HG02973 (cell line): ENCODE measurements around the gene ARHGEF6.

Experiments
- ATAC-seq: cut with Tn5 transposase; IDR thresholded peaks from one replicate; pipeline ENCODE4 v1.9.1; 2021; ENCODE audit warnings: moderate library complexity; ENCODE audit not compliant: unreplicated experiment

ARHGEF6 gene

DNA sequence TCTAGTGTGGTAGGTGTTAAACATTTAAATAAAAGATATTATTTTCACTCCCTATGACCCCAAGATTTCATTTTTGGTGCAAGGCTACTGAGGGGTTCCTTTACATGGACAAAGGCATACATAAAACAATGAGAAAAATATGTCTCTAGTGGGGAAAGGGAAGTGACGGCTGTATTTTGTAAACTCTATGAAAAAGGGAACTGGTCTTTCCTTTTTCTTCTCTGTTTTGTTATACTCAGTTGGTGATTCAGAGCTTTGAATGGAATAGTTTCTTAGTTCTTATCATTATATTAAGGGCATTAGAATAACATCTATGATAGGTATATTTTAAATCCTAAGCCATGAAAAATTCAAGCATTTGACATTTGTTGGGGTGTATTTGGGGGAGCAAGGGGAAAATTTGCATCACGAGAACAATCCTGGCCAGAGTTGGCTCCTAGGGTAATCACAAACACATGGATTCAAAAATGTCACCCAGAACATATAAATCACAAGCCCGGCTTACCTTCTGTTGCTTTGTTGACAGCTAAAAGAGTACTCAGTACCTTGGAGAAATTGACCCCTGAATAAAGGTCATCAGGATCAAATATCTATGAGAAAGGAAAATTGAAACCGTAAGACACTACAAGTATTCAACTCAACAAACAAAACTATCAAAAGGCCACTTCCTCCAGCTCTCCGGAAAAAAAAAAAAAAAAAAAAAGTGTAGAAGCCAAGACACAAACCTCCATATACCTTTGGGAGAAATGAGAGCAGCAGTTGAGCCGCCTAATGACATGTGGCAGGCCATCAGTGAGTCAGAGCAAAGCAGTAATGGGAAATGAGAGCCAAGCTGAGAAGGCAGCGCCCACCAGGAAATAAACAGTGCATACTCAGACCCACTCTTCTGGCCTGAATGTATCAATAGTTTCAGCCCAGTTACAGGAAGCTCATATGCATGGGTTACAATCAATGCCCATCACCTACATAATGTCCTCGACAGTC lies 33.4 kb downstream of the ARHGEF6 start:
- peak; percentile 63 for ATAC-seq

DNA sequence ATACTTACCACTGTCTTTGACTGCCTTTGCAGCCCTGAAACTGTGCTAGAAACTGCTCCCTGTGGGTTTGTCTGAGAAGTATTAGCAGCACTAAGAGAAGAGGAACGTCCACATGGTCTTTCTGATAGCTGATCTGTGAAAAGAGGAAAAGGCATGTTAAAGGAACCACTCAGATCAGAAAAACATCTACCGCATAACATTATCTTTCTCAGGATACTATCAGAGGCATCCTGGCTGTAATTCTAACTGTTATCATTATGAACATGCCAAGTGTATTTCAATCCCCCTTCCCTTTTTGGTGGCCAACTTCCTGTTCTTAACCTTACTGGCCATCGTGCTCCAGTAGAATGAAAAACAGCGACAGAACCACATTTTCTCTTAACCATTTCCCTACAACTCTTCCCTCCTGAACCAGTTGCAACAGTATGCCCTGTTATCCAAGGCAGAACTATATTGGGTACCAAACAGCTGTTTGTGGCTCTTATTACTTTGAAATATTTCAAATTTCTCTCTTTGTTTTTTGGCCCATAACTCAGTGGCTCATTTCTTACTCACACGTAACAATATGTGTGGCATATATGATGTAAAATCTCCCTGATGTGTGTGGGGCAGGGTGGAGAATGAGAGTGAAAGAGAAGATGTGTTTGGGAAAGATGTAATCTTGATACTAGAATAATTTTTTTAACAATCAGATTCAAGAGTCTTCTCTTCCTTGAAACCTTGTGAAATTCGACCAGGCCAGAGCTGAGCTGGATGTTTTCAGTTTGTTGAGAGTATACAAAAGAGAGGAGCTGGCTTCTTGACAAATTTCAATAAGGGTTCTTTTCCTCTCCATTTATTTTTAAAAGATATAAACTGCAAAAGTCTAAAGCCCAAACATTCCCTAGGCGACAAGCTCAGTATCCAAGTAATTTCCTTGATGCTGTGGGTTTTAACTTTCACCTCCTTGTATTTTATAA lies 35.2 kb downstream of the ARHGEF6 start:
- no peak for ATAC-seq

DNA sequence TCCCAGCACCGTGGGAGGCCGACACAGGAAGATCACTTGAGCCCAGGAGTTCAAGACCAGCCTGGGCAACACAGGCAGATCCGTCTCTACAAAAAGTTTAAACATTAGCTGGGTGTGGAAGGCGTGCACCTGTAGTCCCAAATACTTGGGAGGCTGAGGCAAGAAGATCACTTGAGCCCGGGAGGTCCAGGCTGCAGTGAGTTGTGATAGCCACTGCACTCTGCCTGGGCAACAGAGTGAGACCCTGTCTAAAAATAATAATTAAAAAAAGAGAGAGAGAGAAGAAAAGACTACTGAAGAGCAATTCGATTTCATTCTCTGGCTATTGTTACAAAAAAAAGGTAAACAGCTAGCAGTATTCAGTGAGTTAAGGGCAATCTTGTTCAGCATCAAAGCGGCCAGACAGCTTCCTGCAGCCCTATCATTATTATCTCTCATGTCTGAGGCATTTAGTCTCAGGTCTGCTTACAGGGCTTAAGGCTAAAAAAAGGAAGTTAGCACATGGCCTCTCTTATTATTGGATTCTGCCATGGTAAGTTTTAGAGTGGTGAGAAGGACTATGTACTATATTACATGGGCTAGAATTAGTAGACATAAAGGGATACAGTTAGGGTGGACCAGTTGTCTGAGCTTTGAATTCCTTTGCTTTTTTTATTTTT lies 37.9 kb downstream of the ARHGEF6 start:
- ATAC-seq: no peak

DNA sequence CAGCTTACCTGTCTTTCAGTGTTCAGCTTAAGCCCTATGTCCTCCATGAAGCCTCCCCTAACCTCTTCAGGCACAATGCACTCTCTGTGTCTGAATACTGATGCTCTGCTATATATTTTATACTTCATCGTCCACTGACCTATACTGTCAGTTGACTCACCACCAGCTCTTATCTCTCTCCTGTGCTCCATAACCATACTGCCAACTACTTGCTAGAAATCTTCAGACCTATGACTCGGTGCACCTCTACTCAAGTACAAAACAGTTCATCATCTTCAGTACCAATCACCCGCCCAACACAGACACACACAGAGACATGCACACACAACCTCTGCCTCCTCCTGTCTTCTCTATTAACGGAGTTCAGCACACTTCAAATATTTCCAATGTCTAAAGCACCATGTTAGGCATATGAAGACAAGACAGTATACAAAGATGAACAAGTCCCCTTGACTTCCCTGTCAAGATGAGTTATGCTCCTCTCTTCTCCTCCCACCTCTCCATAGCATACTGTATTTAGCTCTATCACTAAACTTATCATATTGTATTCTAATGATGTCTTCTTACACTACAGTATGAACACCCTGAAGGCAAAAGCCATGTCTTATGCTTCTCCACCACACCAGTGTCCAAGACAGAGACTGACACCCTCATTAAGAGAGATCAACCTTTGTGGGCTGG lies 42.5 kb downstream of the ARHGEF6 start:
- no peak for ATAC-seq

DNA sequence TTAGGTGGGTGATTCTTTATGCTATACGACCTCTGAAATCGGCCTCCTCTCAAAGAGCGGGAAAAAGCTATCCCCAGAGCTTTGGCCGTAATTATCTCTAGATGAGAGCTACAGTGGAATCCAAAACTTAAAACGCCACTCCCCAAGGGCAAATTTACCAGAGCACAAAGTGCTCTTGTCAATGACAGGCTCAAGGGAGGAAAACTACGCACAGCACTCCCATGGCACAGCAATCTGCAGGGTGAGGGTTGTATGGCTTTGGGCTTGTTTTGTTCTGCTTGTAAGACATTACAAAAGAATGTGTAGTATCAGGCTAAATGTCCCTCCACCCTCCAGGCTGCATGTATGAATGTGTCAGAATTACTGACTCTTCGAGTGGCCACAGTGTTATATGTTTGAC lies 44.0 kb downstream of the ARHGEF6 start:
- no peak for ATAC-seq

DNA sequence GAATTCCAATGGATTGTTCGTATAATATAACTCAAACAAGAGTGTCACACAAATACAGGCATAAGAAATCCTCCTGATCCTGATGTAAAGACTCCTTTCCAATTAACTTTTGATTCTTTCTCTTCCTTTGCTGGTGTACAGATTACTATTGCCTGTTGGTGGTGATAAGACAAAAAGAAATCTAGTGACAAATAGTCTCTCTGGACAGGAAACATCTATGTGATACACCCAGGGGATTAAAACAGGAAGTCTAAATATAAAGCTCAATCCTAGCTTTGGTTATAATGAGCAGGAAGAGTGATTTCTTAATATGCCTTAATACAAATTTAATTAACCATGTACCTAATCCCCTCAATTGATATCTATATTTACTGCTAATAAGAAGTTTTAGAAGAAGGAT lies 45.1 kb downstream of the ARHGEF6 start:
- no peak for ATAC-seq

DNA sequence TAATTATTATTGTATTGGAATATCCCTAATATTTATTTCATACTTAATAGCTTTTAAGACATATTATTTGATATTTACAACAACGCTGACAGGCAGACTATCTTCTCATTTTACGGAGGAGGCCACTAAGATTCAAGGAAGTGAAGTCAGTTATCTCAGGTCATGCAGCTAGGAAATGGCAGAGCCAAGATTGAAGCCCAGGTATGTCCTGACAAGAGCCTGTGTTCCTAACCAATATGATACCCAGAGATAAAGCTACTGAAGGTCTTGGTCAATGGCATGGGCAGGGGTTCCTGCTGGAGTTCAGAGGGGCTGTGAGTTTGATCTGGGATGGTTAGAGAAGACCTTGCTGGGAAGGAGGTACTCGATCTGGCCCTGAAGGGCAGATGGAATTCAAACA lies 47.1 kb downstream of the ARHGEF6 start:
- no peak for ATAC-seq

DNA sequence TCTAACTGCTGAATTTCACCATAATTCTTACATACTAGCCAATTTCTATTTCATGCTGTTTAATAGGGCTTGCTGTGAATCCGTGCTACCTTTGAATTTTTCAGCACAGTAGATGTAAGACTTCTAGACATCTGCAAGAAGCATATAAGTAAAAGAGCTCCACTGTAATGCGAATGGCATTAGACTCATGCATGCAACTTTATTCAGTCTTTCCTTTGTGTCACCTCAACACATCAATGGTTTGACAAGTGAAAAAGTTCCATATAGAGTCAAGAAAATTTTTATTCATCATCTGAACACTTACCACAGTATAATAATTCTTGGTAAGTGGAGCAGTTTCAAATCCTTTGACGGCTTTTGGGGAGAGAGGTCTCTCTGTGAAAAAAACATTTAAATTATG lies 48.9 kb downstream of the ARHGEF6 start:
- ATAC-seq: no peak

DNA sequence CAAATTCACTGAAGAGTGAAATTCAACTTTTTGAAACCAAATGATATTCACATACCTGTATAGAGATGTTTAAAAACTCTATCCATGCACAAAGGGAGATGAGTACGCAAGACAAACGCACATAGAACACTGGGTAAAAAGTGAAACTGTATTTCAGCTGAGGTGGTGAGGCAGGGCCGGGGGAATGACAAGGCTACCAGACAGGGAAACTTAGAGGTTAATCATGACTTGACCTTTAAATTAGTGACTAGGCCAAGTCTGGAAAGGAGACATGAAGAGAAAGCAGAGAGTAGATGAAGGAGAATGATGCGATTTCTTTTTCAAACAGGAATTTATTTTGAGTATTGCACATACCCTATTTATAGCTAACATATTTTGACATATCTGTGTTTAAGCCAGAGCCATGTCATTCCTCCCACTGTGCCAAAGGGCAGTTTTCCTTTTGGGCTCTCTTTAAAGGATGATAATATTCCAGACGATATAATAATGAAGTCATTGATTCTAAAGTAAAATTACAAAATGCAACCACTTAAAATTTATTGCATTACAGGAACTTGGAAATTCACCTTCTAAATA lies 49.4 kb downstream of the ARHGEF6 start:
- ATAC-seq: no peak

DNA sequence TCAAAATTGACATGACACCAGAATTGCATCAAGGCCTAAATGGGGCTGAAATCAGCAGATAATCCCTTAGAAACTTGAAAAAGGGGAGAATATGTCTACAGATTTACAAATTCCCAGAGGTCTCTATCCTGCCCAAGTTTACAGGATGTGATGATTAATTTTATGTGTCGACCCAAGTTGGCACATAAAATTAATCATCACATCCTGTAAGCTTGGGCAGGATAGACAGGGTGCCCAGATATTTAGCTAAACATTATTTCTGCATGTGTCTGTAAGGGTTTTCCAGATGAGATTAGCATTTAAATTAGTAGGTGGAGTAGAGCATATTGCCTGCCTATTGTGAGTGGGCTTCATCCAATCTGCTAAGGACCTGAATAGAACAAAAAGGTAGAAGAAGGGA lies 52.3 kb downstream of the ARHGEF6 start:
- ATAC-seq: no peak

DNA sequence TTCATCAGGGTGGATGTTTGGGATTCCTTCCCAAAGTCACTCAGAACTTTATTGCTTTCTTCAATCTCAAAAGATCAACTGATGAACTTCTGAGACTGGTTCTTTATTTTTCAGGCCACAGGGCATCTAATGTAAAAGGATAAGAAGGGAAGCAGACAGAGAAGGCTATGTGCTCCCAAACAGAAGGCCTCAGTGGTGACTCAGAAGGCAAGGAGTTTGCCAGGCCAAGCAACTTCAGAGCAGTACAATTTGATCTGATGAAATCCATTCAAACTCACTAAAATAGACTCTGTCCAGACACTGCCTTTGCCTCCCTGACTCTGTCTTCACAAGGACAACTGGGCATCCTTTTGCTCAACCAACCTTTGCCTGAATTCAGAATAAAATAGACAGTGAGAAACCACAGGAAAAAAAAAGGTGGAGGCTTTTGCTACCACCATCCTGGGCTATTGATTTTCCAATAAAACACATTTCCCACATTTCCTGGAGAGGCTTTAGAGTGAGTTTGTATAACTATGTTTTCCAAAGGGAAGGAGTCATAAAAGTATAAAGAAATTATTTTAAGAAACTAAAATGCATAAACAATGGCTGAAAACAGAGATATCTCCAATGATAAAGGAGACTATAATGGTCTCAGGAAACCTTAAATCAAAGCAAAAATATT lies 55.2 kb downstream of the ARHGEF6 start:
- no peak for ATAC-seq

DNA sequence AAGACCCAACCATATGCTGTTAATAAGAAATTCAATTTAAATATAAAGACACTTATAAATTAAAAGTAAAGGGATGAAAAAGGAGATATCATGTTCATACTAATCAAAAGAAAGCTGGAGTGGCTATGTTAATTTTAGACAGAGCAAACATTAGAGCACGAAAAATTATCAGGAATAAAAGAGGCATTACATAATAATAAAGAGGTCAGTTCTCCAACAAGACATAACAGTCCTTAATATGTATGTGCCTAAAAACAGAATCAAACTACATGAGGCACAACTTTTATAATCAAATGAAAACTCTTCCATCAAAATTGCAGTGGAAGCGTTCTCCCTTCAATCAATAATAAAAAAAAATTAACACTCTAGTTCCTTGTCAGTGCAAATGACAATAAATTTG lies 62.6 kb downstream of the ARHGEF6 start:
- ATAC-seq: no peak

DNA sequence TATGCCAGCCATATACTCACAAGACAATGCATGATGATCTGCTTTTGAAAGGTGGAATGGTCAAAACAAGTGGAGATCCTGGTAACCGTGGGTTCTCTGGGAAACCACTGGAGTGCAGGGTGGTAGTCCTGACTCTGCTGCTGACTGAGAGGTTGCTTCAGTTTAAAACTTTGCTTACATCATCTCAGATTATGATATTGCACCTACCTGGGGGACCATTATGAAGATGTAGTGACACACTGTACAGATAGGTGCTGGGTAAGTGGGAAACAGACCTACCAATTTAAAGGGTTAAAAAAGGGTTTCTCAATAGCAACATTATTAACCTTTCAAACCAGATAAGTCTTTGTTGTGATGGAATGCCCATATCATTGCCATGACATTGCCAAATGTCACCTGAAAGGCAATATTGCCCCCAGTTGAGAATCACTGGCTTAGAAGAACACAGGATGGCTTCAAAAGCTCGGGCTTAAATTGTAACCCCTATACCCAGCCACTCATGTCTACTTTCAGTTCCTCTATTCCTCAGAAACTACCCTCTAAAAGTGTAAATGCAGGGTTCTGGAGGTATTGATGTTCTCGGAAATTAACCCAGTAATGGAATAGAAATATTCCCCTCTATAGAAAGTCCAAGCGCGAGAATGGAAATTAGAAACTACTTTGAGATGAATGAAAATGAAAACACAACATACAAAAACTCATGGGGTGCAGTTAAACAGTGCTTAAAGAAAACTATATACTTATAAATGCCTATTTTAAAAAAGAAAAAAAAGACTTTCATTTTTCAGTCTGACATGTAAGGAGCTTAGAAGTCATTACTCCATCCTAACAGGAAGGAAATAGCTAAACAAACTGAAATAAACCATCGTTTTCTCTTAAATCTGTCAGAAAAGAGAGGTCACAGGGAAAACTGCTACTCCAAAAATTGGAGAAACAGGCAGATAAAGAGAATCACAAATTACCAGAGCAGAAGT lies 65.8 kb downstream of the ARHGEF6 start:
- ATAC-seq: peak; percentile 81

DNA sequence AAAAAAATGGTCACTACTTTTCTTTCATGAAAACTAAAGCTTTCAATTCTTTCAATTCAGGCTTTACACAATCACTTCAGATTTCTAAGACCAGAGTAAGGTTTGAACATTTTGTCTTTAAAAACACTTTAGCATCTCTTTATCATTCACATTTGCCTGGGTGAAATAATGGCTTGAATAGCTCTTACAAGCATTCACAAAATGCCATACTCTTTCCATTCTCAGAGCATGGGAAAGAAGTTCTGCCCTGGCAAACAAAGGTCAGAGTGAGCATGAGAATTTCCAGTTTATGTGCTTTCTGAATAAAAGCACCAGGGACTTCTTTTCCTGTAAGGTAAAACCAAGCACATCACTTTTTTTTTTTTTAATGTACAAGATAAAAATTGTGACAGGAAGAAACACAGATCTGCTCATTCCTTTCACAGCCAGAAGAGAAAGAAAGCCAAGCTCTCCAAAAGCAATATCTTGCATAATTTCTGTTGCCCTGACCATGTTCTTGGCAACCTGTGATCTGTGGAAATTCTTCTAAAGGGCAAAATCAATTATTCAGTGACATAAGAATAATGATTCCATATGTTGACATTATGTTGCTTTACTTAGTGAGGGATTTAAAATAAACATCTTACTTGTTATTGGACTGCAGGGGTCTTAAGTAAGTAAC lies 68.0 kb downstream of the ARHGEF6 start:
- no peak for ATAC-seq

DNA sequence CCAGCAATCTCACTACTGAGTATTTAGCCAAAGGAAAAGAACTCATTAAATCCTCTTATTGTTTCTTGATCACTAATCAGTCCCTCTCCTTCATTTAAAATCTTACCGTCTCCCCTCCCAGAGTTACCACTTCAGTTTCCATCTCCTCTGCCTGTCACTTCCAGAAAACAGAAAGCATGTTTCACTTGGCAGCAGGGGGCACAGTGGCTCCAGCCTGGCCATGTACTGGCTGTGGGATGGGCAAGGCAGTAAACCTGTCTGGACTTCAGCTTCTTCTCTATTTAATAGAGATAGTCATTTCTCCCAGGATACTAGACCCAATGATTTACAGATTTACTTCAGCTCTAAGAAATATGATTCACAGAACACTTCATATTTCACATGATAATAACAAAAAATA lies 69.6 kb downstream of the ARHGEF6 start:
- ATAC-seq: no peak

DNA sequence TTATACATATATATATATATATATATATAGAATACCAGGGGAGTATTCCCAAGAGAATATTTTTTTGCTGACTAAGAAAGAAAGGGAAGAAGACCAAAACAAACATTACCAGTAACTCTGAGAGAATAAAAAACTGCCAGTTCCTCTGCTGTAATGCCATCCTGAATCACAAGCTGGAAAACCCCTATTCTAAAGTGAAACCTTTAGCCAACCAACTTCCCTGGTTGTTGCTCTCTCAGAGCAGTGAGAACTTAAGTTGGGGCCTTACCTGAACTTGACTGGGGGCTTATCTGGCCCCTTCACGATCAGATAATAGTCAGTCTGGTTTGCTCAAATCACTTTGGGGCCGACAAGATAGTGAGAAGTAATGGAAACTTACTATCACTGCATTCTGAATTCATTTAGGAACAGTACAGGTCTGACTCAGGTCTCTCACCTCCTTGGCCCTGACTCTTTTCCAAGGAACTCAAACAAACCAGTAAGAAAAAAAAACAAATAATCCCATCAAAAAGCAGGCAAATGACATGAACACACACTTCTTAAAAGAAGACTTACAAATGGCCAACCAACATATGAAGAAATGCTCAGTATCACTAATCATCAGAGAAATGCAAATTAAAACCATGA lies 70.3 kb downstream of the ARHGEF6 start:
- peak; percentile 44 for ATAC-seq

DNA sequence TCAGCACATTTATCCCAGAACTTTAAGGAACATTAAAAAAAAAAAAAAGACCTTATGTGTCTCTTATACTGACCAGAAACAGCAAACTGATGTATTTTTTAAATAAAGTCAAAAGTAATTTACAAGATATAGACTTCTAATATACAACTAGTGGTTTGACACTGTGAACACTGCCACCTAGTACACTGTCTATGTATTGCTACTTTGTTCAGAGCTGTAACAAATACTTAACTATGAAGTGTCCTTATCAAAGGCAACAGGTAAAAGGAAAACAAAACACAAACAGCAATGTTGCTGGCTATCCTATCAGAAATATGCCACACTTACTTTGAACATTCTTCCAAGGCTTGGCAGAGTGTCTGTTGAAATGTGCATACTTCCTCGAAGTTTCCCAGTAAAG lies 72.4 kb downstream of the ARHGEF6 start:
- ATAC-seq: no peak

DNA sequence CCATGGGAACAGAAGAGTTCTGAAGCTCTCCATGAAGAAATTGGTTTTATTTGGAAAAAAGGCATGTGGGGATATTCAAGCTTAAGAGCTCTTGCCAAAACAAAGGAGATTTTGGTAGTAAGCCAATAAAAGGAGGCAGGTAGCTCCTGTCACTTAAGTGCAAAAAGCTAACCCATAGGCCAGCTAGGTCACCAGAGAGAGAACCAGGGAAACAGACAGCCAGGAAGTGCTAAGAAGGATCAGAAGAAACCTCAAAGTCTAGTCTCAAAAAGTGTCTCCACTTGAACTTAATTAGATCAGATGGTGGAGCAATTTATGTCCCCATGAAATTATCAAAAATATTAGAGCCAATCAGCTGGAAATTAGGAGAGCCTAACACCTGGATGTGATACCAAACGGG lies 83.6 kb downstream of the ARHGEF6 start:
- ATAC-seq: no peak
